SK-N-SH treated with all-trans-retinoic acid at 6 μM for 48 hours (cell line): ENCODE data around the gene RIT1.

ENCODE experiments used
- ARNTL ChIP-seq: fragments of 450-650 bp; formaldehyde crosslinking; IDR thresholded peaks from 2 replicates; pipeline ENCODE4 v1.5.0; 2020; ENCODE audit warnings: low read depth, mild to moderate bottlenecking, moderate library complexity, borderline replicate concordance
- OSR1 ChIP-seq: fragments of 250-450 bp; sonication (Bioruptor Pico); IDR thresholded peaks from 2 replicates; pipeline ENCODE4 v1.8.0; 2022; ENCODE audit warnings: moderate library complexity, mild to moderate bottlenecking, inconsistent platforms
- RARB ChIP-seq: fragments of 250-450 bp; sonication (Bioruptor Pico); IDR thresholded peaks from 2 replicates; pipeline ENCODE4 v1.8.0; 2021; ENCODE audit warnings: mild to moderate bottlenecking, moderate library complexity
- SNAI2 ChIP-seq: fragments of 250-450 bp; sonication (Bioruptor Pico); IDR thresholded peaks from 2 replicates; pipeline ENCODE4 v1.5.0; 2020; ENCODE audit warnings: mild to moderate bottlenecking, moderate library complexity
- TOX ChIP-seq: fragments of 250-450 bp; sonication (Bioruptor Pico); IDR thresholded peaks from 2 replicates; pipeline ENCODE4 v1.8.0; 2021; ENCODE audit warnings: mild to moderate bottlenecking, moderate library complexity, borderline replicate concordance
- ZFP30 ChIP-seq: fragments of 450-650 bp; formaldehyde crosslinking; IDR thresholded peaks from 2 replicates; pipeline ENCODE4 v1.5.0; 2022; ENCODE audit warnings: mild to moderate bottlenecking, moderate library complexity
- ZNF565 ChIP-seq: fragments of 450-650 bp; formaldehyde crosslinking; conservative IDR thresholded peaks from 2 replicates; pipeline ENCODE4 v1.5.0; 2020; ENCODE audit warnings: low read depth, mild to moderate bottlenecking, moderate library complexity
- ZNF70 ChIP-seq: fragments of 450-650 bp; formaldehyde crosslinking; IDR thresholded peaks from 2 replicates; pipeline ENCODE4 v1.5.0; 2020; ENCODE audit warnings: mild to moderate bottlenecking, moderate library complexity
- ZNF8 ChIP-seq: fragments of 450-650 bp; formaldehyde crosslinking; IDR thresholded peaks from 2 replicates; pipeline ENCODE4 v1.5.0; 2020; ENCODE audit warnings: mild to moderate bottlenecking, moderate library complexity
- TF ChIP-seq, protein P1 (sequence below): fragments of 250-450 bp; sonication (Bioruptor Pico); IDR thresholded peaks from 2 replicates; pipeline ENCODE4 v1.5.1; 2020; ENCODE audit warnings: low read depth, mild to moderate bottlenecking, moderate library complexity
- TF ChIP-seq, protein P2 (sequence below): fragments of 250-450 bp; sonication (Bioruptor Pico); IDR thresholded peaks from 2 replicates; pipeline ENCODE4 v1.8.0; 2020; ENCODE audit warnings: mild to moderate bottlenecking, moderate library complexity, borderline replicate concordance
- TF ChIP-seq, protein P3 (sequence below): fragments of 250-450 bp; sonication (Bioruptor Pico); IDR thresholded peaks from 2 replicates; pipeline ENCODE4 v1.5.1; 2021; ENCODE audit warnings: mild to moderate bottlenecking, moderate library complexity

DNA sequence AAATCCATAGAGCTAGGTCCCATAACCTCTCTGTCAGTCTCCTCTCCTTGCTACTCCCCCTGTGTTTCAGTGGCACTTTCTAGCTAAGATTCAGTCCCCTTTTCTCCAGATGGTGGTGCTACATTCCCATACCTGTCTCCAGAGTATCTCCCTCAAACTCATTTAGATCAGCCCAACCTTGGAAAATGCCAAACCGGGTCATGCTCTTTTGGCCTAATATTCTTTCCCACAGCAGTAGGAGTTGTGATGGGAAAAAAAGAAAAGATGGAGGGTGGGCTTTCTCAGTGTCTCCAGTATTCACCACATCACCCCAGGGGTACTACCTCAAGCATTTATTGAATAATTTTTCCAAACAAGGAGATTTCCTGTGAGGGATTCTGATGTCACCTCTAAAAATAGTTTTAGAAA is 27.1 kb upstream of the RIT1 start:
- TF ChIP-seq ZNF70 (CRISPR knock-in tag), result no peak
- TF ChIP-seq ZNF565 (CRISPR knock-in tag), result no peak
- TF ChIP-seq ARNTL (CRISPR knock-in tag), result no peak
- TF ChIP-seq, protein P1, sequence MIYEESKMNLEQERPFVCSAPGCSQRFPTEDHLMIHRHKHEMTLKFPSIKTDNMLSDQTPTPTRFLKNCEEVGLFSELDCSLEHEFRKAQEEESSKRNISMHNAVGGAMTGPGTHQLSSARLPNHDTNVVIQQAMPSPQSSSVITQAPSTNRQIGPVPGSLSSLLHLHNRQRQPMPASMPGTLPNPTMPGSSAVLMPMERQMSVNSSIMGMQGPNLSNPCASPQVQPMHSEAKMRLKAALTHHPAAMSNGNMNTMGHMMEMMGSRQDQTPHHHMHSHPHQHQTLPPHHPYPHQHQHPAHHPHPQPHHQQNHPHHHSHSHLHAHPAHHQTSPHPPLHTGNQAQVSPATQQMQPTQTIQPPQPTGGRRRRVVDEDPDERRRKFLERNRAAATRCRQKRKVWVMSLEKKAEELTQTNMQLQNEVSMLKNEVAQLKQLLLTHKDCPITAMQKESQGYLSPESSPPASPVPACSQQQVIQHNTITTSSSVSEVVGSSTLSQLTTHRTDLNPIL (CRISPR knock-in tag), result no peak
- TF ChIP-seq, protein P2, sequence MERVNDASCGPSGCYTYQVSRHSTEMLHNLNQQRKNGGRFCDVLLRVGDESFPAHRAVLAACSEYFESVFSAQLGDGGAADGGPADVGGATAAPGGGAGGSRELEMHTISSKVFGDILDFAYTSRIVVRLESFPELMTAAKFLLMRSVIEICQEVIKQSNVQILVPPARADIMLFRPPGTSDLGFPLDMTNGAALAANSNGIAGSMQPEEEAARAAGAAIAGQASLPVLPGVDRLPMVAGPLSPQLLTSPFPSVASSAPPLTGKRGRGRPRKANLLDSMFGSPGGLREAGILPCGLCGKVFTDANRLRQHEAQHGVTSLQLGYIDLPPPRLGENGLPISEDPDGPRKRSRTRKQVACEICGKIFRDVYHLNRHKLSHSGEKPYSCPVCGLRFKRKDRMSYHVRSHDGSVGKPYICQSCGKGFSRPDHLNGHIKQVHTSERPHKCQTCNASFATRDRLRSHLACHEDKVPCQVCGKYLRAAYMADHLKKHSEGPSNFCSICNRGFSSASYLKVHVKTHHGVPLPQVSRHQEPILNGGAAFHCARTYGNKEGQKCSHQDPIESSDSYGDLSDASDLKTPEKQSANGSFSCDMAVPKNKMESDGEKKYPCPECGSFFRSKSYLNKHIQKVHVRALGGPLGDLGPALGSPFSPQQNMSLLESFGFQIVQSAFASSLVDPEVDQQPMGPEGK (CRISPR knock-in tag), result no peak
- no peak for TF ChIP-seq OSR1 (CRISPR knock-in tag)
- no peak for TF ChIP-seq TOX (CRISPR knock-in tag)
- TF ChIP-seq, protein P3, sequence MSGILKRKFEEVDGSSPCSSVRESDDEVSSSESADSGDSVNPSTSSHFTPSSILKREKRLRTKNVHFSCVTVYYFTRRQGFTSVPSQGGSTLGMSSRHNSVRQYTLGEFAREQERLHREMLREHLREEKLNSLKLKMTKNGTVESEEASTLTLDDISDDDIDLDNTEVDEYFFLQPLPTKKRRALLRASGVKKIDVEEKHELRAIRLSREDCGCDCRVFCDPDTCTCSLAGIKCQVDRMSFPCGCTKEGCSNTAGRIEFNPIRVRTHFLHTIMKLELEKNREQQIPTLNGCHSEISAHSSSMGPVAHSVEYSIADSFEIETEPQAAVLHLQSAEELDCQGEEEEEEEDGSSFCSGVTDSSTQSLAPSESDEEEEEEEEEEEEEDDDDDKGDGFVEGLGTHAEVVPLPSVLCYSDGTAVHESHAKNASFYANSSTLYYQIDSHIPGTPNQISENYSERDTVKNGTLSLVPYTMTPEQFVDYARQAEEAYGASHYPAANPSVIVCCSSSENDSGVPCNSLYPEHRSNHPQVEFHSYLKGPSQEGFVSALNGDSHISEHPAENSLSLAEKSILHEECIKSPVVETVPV (CRISPR knock-in tag), result no peak
- no peak for TF ChIP-seq RARB (CRISPR knock-in tag)
- TF ChIP-seq ZFP30 (CRISPR knock-in tag), result no peak
- no peak for TF ChIP-seq SNAI2 (CRISPR knock-in tag)
- TF ChIP-seq ZNF8 (CRISPR knock-in tag), result no peak
